ENCODE data around the gene CNTNAP2.

CNTNAP2 gene

GRCh38 chr7:148031811-148032210 is 1915.2 kb downstream of the CNTNAP2 start:
- no peaks in the 10 kb centered on the region for H3K27me3 ChIP-seq
- no peak overlapping the region for H3K27ac ChIP-seq
- no peak for TF ChIP-seq Cebpa-rat (IDR thresholded peaks at IDR 0.05)
- no peaks in the 10 kb centered on the region for H3K9me3 ChIP-seq
- H3K36me3 ChIP-seq = no peaks in the 10 kb centered on the region
- H3K4me2 ChIP-seq = no peak overlapping the region
- no peak overlapping the region for H3K9ac ChIP-seq
- H3K4me1 ChIP-seq = no peaks in the 10 kb centered on the region
- H4K20me1 ChIP-seq = no peaks in the 10 kb centered on the region
- H3K4me3 ChIP-seq = no peak overlapping the region

DNA sequence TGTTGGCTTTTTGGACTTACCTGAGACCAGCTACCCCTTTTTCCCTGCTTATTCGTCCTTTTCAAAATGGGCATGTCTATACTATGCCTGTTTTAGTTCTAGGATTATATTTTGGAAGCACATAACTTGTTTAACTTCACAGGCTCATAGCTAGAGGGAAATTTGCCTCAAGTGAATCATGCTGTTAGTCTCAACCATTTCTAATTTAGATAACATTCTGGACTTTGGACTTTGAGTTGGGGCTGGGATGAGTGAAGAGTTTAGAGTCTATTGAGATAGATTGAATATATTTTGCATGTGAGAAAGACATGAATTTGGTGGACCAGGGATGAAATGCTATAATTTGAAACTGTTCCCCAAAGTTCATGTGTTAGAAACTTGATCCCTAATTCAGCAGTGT is 1919.3 kb downstream of the CNTNAP2 start:
- H3K36me3 ChIP-seq = no peaks in the 10 kb centered on the region
- no peak for TF ChIP-seq Cebpa-rat (IDR thresholded peaks at IDR 0.05)
- no peak overlapping the region for H3K9ac ChIP-seq
- H3K9me3 ChIP-seq = no peaks in the 10 kb centered on the region
- H3K27me3 ChIP-seq = no peaks in the 10 kb centered on the region
- peaks cover 7% of the 10 kb centered on the region for H3K4me1 ChIP-seq
- no peak overlapping the region for H3K4me2 ChIP-seq
- H3K27ac ChIP-seq = no peak overlapping the region
- no peak overlapping the region for H3K4me3 ChIP-seq
- no peaks in the 10 kb centered on the region for H4K20me1 ChIP-seq

DNA sequence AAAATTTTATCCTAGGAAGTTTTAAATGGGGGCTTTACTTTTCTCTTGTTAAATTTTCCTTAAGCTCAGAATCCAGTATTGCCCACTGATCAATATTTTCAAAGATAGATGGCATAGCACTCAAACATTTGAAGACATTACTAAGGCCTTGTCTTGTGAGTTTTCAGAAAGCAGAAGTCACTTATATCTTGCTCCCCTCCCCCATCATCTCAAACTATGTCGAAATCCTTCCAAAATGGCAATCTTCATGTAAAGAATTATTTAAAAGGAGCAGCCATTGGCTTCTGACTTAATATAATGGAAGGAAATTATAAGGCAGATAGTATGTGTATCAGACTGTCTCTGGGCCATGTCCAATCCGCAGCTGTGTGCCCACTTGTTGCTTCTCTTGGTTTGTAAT is 1920.4 kb downstream of the CNTNAP2 start:
- Histone ChIP-seq H3K36me3 (no peaks in the 10 kb centered on the region), H3K27ac (no peak overlapping the region), H3K4me2 (no peak overlapping the region), H4K20me1 (no peaks in the 10 kb centered on the region), H3K9me3 (no peaks in the 10 kb centered on the region), H3K9ac (no peak overlapping the region), H3K4me1 (peaks cover 18% of the 10 kb centered on the region), H3K4me3 (no peak overlapping the region), H3K27me3 (no peaks in the 10 kb centered on the region)
- TF ChIP-seq Cebpa-rat (IDR thresholded peaks at IDR 0.05) = no peak

- H3K9me3 ChIP-seq = peaks cover 14% of the 10 kb centered on the region
- no peak overlapping the region for H3K4me3 ChIP-seq
- H3K9ac ChIP-seq = no peak overlapping the region
- no peak for TF ChIP-seq Cebpa-rat (IDR thresholded peaks at IDR 0.05)
- no peaks in the 10 kb centered on the region for H4K20me1 ChIP-seq
- H3K36me3 ChIP-seq = no peaks in the 10 kb centered on the region
- H3K4me1 ChIP-seq = peaks cover 22% of the 10 kb centered on the region
- H3K4me2 ChIP-seq = peak overlapping the region; percentile 38
- H3K27ac ChIP-seq = no peak overlapping the region
- no peaks in the 10 kb centered on the region for H3K27me3 ChIP-seq
These were observed 1924.6 kb downstream of the CNTNAP2 start for GRCh38 chr7:148041156-148041555.

GRCh38 chr7:148042935-148043631 is 1926.5 kb downstream of the CNTNAP2 start:
- H4K20me1 ChIP-seq = no peaks in the 10 kb centered on the region
- TF ChIP-seq Cebpa-rat (IDR thresholded peaks at IDR 0.05) = no peak
- H3K36me3 ChIP-seq = no peaks in the 10 kb centered on the region
- no peaks in the 10 kb centered on the region for H3K27me3 ChIP-seq
- H3K27ac ChIP-seq = no peak overlapping the region
- H3K9ac ChIP-seq = no peak overlapping the region
- no peak overlapping the region for H3K4me3 ChIP-seq
- H3K4me2 ChIP-seq = no peak overlapping the region
- peaks cover 22% of the 10 kb centered on the region for H3K4me1 ChIP-seq
- H3K9me3 ChIP-seq = peaks cover 14% of the 10 kb centered on the region

GRCh38 chr7:148044173-148044572 is 1927.6 kb downstream of the CNTNAP2 start:
- H3K9ac ChIP-seq = no peak overlapping the region
- H3K9me3 ChIP-seq = peaks cover 14% of the 10 kb centered on the region
- H3K27ac ChIP-seq = no peak overlapping the region
- H3K36me3 ChIP-seq = no peaks in the 10 kb centered on the region
- H3K4me2 ChIP-seq = no peak overlapping the region
- no peak overlapping the region for H3K4me3 ChIP-seq
- no peaks in the 10 kb centered on the region for H3K27me3 ChIP-seq
- peaks cover 22% of the 10 kb centered on the region for H3K4me1 ChIP-seq
- no peak for TF ChIP-seq Cebpa-rat (IDR thresholded peaks at IDR 0.05)
- H4K20me1 ChIP-seq = no peaks in the 10 kb centered on the region

DNA sequence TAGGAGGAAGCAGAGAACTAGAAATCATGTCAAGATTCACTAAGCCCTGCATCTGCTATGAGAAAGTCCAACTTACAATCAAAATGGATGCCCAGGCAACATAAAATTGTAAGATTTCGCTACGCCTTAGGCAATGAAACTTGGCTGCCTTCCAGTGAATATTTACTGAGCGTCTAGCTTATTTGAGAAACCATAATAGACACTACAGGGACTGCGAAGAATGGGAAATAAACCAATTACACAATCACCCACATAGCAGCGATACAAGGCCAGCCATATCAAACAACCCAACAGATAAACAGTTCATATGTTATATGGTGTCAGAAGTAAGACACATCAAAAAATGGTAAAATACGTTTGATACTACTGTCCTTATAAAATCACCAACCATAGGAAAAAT is 1928.9 kb downstream of the CNTNAP2 start:
- H3K27me3 ChIP-seq = no peaks in the 10 kb centered on the region
- no peak overlapping the region for H3K9ac ChIP-seq
- no peaks in the 10 kb centered on the region for H4K20me1 ChIP-seq
- no peaks in the 10 kb centered on the region for H3K36me3 ChIP-seq
- H3K4me3 ChIP-seq = no peak overlapping the region
- no peak overlapping the region for H3K4me2 ChIP-seq
- peaks cover 14% of the 10 kb centered on the region for H3K9me3 ChIP-seq
- TF ChIP-seq Cebpa-rat (IDR thresholded peaks at IDR 0.05) = no peak
- H3K4me1 ChIP-seq = peaks cover 20% of the 10 kb centered on the region
- H3K27ac ChIP-seq = no peak overlapping the region

DNA sequence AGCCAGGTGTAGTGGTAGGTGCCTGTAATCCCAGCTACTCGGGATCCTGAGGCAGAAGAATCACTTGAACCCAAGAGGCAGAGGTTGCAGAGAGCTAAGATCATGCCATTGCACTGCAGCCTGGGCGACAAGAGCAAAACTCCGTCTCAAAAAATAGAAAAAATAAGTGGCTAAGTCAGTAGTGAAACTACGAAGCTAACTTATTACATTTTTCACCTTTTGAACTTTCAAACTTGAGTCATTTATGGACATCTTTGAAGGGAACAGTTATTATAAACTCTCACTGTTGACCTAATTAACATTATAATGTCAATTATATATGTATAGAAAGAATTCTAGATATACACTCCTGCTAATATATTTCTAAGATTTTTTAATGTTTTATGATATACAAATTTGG is 1932.5 kb downstream of the CNTNAP2 start:
- TF ChIP-seq Cebpa-rat (IDR thresholded peaks at IDR 0.05) = no peak
- Histone ChIP-seq H3K36me3 (no peaks in the 10 kb centered on the region), H3K9ac (no peak overlapping the region), H3K27ac (no peak overlapping the region), H3K9me3 (peaks cover 14% of the 10 kb centered on the region), H3K4me3 (no peak overlapping the region), H4K20me1 (no peaks in the 10 kb centered on the region), H3K27me3 (no peaks in the 10 kb centered on the region), H3K4me1 (peaks cover 6% of the 10 kb centered on the region; the same call in 1 of the 2 replicates), H3K4me2 (no peak overlapping the region)

GRCh38 chr7:148050492-148051158 is 1934.0 kb downstream of the CNTNAP2 start:
- Histone ChIP-seq H3K4me2 (no peak overlapping the region), H3K9me3 (peaks cover 4% of the 10 kb centered on the region; the same call in 1 of the 2 replicates), H3K4me3 (no peak overlapping the region), H4K20me1 (no peaks in the 10 kb centered on the region), H3K36me3 (no peaks in the 10 kb centered on the region), H3K9ac (no peak overlapping the region), H3K4me1 (peaks cover 6% of the 10 kb centered on the region; the same call in 1 of the 2 replicates), H3K27me3 (no peaks in the 10 kb centered on the region), H3K27ac (no peak overlapping the region)
- TF ChIP-seq Cebpa-rat (IDR thresholded peaks at IDR 0.05) = no peak

GRCh38 chr7:148056406-148056805 is 1939.8 kb downstream of the CNTNAP2 start:
- Histone ChIP-seq H4K20me1 (no peaks in the 10 kb centered on the region), H3K4me2 (no peak overlapping the region), H3K27ac (no peak overlapping the region), H3K9me3 (no peaks in the 10 kb centered on the region), H3K9ac (no peak overlapping the region), H3K4me3 (no peak overlapping the region), H3K36me3 (no peaks in the 10 kb centered on the region), H3K27me3 (no peaks in the 10 kb centered on the region), H3K4me1 (peaks cover 27% of the 10 kb centered on the region)
- TF ChIP-seq Cebpa-rat (IDR thresholded peaks at IDR 0.05) = no peak
